ENCODE data around the gene ZNF33B.

Gene ZNF33B

DNA sequence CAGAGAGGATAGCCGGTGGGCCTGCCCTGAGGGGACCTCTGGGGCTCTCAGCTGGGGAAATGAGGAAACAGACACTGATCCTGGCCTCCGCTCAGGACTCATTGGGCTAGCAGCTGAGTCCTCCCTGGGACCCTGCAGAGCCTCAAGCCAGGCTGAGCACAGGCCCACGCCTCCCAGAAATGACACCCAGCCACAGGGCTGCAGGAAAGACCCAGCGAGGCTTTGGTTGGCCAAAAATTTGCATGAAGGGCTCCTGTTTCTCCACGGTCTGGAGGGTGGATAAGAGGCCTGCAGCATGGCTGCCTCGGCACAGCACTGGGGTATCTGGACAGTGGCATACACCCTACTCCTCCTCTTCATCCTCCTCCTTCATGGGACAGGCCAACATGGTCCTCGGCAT lies 60.4 kb downstream of the ZNF33B start:
- Histone ChIP-seq H3K4me2 (ENCODE audit: low read depth, low read length, poor library complexity, severe bottlenecking) (no peak overlapping the region), H3K4me1 (ENCODE audit: insufficient read depth, low read length, poor library complexity, severe bottlenecking) (no peaks in the 10 kb centered on the region), H3K4me3 (ENCODE audit: low read length, poor library complexity, severe bottlenecking) (no peak overlapping the region), H3K9me3 (ENCODE audit: insufficient read depth, low read depth, low read length) (no peaks in the 10 kb centered on the region), H3K9ac (ENCODE audit: low read depth, low read length, poor library complexity, severe bottlenecking) (no peak overlapping the region), H3K9me2 (replicated peaks; ENCODE audit: low read depth, low read length) (no peaks in the 10 kb centered on the region), H3F3A (ENCODE audit: low read depth) (no peaks in the 10 kb centered on the region), H4K20me1 (ENCODE audit: insufficient read depth, low read length, poor library complexity, severe bottlenecking) (no peaks in the 10 kb centered on the region), H3K36me3 (ENCODE audit: insufficient read depth, low read length) (no peaks in the 10 kb centered on the region), H3K79me2 (ENCODE audit: insufficient read depth, low read length) (no peaks in the 10 kb centered on the region), H2AFZ (ENCODE audit: low read length) (no peak overlapping the region), H3K27me3 (ENCODE audit: insufficient read depth, low read length, poor library complexity, severe bottlenecking) (no peaks in the 10 kb centered on the region)
- TF ChIP-seq, protein P1, sequence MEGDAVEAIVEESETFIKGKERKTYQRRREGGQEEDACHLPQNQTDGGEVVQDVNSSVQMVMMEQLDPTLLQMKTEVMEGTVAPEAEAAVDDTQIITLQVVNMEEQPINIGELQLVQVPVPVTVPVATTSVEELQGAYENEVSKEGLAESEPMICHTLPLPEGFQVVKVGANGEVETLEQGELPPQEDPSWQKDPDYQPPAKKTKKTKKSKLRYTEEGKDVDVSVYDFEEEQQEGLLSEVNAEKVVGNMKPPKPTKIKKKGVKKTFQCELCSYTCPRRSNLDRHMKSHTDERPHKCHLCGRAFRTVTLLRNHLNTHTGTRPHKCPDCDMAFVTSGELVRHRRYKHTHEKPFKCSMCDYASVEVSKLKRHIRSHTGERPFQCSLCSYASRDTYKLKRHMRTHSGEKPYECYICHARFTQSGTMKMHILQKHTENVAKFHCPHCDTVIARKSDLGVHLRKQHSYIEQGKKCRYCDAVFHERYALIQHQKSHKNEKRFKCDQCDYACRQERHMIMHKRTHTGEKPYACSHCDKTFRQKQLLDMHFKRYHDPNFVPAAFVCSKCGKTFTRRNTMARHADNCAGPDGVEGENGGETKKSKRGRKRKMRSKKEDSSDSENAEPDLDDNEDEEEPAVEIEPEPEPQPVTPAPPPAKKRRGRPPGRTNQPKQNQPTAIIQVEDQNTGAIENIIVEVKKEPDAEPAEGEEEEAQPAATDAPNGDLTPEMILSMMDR (conservative IDR thresholded peaks at IDR 0.05; ENCODE audit: low read length) = no peak
- no peak for TF ChIP-seq EZH2phosphoT487 (IDR thresholded peaks at IDR 0.05; ENCODE audit: borderline replicate concordance)

DNA sequence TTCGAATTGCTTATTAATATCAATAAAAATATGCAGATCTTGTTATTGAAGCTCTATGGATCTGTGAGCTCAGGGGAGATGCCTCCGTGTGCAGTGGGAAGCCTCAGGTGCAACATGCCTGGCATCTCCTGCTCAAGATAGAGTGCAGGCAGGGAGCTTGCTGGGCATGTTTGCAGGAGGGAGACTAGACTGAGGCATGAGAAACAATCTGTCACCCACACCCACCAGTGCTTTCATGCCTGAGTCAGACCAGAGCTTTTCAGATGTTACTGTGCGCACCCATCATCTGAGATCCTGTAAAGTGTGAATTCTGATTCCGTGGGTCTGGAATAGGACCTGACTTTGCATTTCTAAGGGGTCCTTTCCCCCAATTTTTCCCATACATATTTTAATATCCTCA lies 62.0 kb downstream of the ZNF33B start:
- no peaks in the 10 kb centered on the region for H3K9me2 ChIP-seq (replicated peaks; ENCODE audit: low read depth, low read length)
- H3K4me3 ChIP-seq (ENCODE audit: low read length, poor library complexity, severe bottlenecking) = no peak overlapping the region
- no peaks in the 10 kb centered on the region for H3K27me3 ChIP-seq (ENCODE audit: insufficient read depth, low read length, poor library complexity, severe bottlenecking)
- no peaks in the 10 kb centered on the region for H3F3A ChIP-seq (ENCODE audit: low read depth)
- H3K36me3 ChIP-seq (ENCODE audit: insufficient read depth, low read length) = no peaks in the 10 kb centered on the region
- H3K9me3 ChIP-seq (ENCODE audit: insufficient read depth, low read depth, low read length) = no peaks in the 10 kb centered on the region
- no peaks in the 10 kb centered on the region for H3K79me2 ChIP-seq (ENCODE audit: insufficient read depth, low read length)
- no peaks in the 10 kb centered on the region for H4K20me1 ChIP-seq (ENCODE audit: insufficient read depth, low read length, poor library complexity, severe bottlenecking)
- no peaks in the 10 kb centered on the region for H3K4me1 ChIP-seq (ENCODE audit: insufficient read depth, low read length, poor library complexity, severe bottlenecking)
- no peak overlapping the region for H2AFZ ChIP-seq (ENCODE audit: low read length)
- no peak overlapping the region for H3K9ac ChIP-seq (ENCODE audit: low read depth, low read length, poor library complexity, severe bottlenecking)
- TF ChIP-seq, protein P1 (conservative IDR thresholded peaks at IDR 0.05; ENCODE audit: low read length) = no peak
- no peak for TF ChIP-seq EZH2phosphoT487 (IDR thresholded peaks at IDR 0.05; ENCODE audit: borderline replicate concordance)
- H3K4me2 ChIP-seq (ENCODE audit: low read depth, low read length, poor library complexity, severe bottlenecking) = no peak overlapping the region

DNA sequence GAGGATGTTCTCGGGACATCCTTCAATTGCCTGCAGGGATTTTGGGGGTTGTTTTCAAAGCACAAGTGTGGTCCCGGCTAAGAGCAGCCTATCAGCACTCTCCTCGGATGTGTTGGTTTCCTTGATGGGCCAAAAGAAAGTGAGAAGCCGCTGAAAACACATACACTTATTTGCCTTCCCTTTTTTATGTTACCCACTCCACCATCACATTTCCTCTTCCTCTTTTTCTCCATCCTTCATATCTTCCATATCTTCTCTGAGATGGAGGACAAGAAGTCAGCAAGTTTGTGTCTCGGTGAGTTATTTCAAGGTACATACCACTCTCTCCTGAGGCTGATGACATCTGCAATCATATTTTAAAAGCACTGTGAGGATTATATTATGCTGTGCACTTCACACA lies 64.0 kb downstream of the ZNF33B start:
- H3K4me2 ChIP-seq (ENCODE audit: low read depth, low read length, poor library complexity, severe bottlenecking) = no peak overlapping the region
- TF ChIP-seq EZH2phosphoT487 (IDR thresholded peaks at IDR 0.05; ENCODE audit: borderline replicate concordance) = no peak
- TF ChIP-seq, protein P1 (conservative IDR thresholded peaks at IDR 0.05; ENCODE audit: low read length) = no peak
- H2AFZ ChIP-seq (ENCODE audit: low read length) = no peak overlapping the region
- H3K79me2 ChIP-seq (ENCODE audit: insufficient read depth, low read length) = no peaks in the 10 kb centered on the region
- no peak overlapping the region for H3K4me3 ChIP-seq (ENCODE audit: low read length, poor library complexity, severe bottlenecking)
- no peak overlapping the region for H3K9ac ChIP-seq (ENCODE audit: low read depth, low read length, poor library complexity, severe bottlenecking)
- H3F3A ChIP-seq (ENCODE audit: low read depth) = no peaks in the 10 kb centered on the region
- H3K4me1 ChIP-seq (ENCODE audit: insufficient read depth, low read length, poor library complexity, severe bottlenecking) = no peaks in the 10 kb centered on the region
- no peaks in the 10 kb centered on the region for H3K36me3 ChIP-seq (ENCODE audit: insufficient read depth, low read length)
- no peaks in the 10 kb centered on the region for H3K9me3 ChIP-seq (ENCODE audit: insufficient read depth, low read depth, low read length)
- no peaks in the 10 kb centered on the region for H3K27me3 ChIP-seq (ENCODE audit: insufficient read depth, low read length, poor library complexity, severe bottlenecking)
- H3K9me2 ChIP-seq (replicated peaks; ENCODE audit: low read depth, low read length) = no peaks in the 10 kb centered on the region
- H4K20me1 ChIP-seq (ENCODE audit: insufficient read depth, low read length, poor library complexity, severe bottlenecking) = no peaks in the 10 kb centered on the region
